ENCODE results near the gene AFF3. TPM values are rescaled to one million over a fixed set of nuclear protein-coding genes. Genes with fewer than 3 reads are reported as not detected.
"Not testable (repeated sequence)": the region's sequence is repeated elsewhere in the genome, so short reads cannot be mapped to it uniquely, and the experiment has no call there.

Gene AFF3
- total RNA-seq, 1 donor from 2014 or later = 12.2 TPM

DNA sequence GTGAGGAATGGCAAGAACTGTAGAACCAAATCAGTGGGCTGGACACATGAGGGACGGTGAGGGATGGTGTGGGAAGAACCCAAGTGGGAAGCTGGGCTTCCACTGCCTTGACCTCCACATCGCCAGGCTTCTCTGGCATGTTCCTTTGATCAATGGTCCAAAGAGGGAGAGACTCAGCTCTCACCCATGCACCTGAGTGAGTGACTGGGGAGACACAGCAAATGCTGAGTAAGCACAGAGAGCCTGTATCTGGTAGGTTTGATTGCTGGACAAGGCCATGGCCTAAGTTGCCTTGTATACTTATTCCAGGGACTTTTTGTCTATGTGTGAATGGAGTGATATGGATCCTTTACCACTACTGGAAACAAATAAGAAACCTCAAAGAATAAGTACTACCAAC is 188.6 kb downstream of the AFF3 start:
- no peak for DNase-seq (ENCODE audit: low spot score)
- no peak for TF ChIP-seq CTCF (IDR thresholded peaks at IDR 0.05; ENCODE audit: unreplicated experiment)
- H3K4me3 Mint-ChIP-seq (ENCODE audit: unreplicated experiment) = no peak overlapping the region
- no peaks in the 10 kb centered on the region for H3K36me3 Mint-ChIP-seq (ENCODE audit: low read depth, unreplicated experiment)
- H3K27ac Mint-ChIP-seq (ENCODE audit: unreplicated experiment) = no peak overlapping the region
- H3K4me1 Mint-ChIP-seq (ENCODE audit: unreplicated experiment) = no peaks in the 10 kb centered on the region
- H3K27me3 Mint-ChIP-seq (ENCODE audit: unreplicated experiment) = peaks cover 5% of the 10 kb centered on the region
- H3K9me3 Mint-ChIP-seq (ENCODE audit: unreplicated experiment) = no peaks in the 10 kb centered on the region

GRCh38 chr2:99949963-99950362 is 192.4 kb downstream of the AFF3 start:
- no peak overlapping the region for H3K4me3 Mint-ChIP-seq (ENCODE audit: unreplicated experiment)
- H3K4me1 Mint-ChIP-seq (ENCODE audit: unreplicated experiment) = no peaks in the 10 kb centered on the region
- no peak for TF ChIP-seq CTCF (IDR thresholded peaks at IDR 0.05; ENCODE audit: unreplicated experiment)
- no peaks in the 10 kb centered on the region for H3K36me3 Mint-ChIP-seq (ENCODE audit: low read depth, unreplicated experiment)
- DNase-seq (ENCODE audit: low spot score) = no peak
- no peak overlapping the region for H3K27ac Mint-ChIP-seq (ENCODE audit: unreplicated experiment)
- peaks cover 9% of the 10 kb centered on the region for H3K27me3 Mint-ChIP-seq (ENCODE audit: unreplicated experiment)
- no peaks in the 10 kb centered on the region for H3K9me3 Mint-ChIP-seq (ENCODE audit: unreplicated experiment)

GRCh38 chr2:99949530-99949929 is 192.9 kb downstream of the AFF3 start:
- H3K4me1 Mint-ChIP-seq (ENCODE audit: unreplicated experiment) = no peaks in the 10 kb centered on the region
- no peaks in the 10 kb centered on the region for H3K9me3 Mint-ChIP-seq (ENCODE audit: unreplicated experiment)
- no peak for DNase-seq (ENCODE audit: low spot score)
- H3K27me3 Mint-ChIP-seq (ENCODE audit: unreplicated experiment) = peaks cover 9% of the 10 kb centered on the region
- TF ChIP-seq CTCF (IDR thresholded peaks at IDR 0.05; ENCODE audit: unreplicated experiment) = no peak
- no peaks in the 10 kb centered on the region for H3K36me3 Mint-ChIP-seq (ENCODE audit: low read depth, unreplicated experiment)
- H3K4me3 Mint-ChIP-seq (ENCODE audit: unreplicated experiment) = no peak overlapping the region
- no peak overlapping the region for H3K27ac Mint-ChIP-seq (ENCODE audit: unreplicated experiment)

GRCh38 chr2:99948010-99948409 is 194.4 kb downstream of the AFF3 start:
- H3K27ac Mint-ChIP-seq (ENCODE audit: unreplicated experiment) = no peak overlapping the region
- no peak for DNase-seq (ENCODE audit: low spot score)
- no peaks in the 10 kb centered on the region for H3K4me1 Mint-ChIP-seq (ENCODE audit: unreplicated experiment)
- TF ChIP-seq CTCF (IDR thresholded peaks at IDR 0.05; ENCODE audit: unreplicated experiment) = no peak
- no peak overlapping the region for H3K4me3 Mint-ChIP-seq (ENCODE audit: unreplicated experiment)
- H3K27me3 Mint-ChIP-seq (ENCODE audit: unreplicated experiment) = peaks cover 9% of the 10 kb centered on the region
- no peaks in the 10 kb centered on the region for H3K36me3 Mint-ChIP-seq (ENCODE audit: low read depth, unreplicated experiment)
- H3K9me3 Mint-ChIP-seq (ENCODE audit: unreplicated experiment) = no peaks in the 10 kb centered on the region

- not testable (repeated sequence) for DNase-seq (ENCODE audit: low spot score); H3K9me3 Mint-ChIP-seq (ENCODE audit: unreplicated experiment); H3K27ac Mint-ChIP-seq (ENCODE audit: unreplicated experiment); H3K36me3 Mint-ChIP-seq (ENCODE audit: low read depth, unreplicated experiment); H3K27me3 Mint-ChIP-seq (ENCODE audit: unreplicated experiment); H3K4me1 Mint-ChIP-seq (ENCODE audit: unreplicated experiment); H3K4me3 Mint-ChIP-seq (ENCODE audit: unreplicated experiment)
Observed at GRCh38 chr2:99947366-99947765, 195.0 kb downstream of the AFF3 start.

DNA sequence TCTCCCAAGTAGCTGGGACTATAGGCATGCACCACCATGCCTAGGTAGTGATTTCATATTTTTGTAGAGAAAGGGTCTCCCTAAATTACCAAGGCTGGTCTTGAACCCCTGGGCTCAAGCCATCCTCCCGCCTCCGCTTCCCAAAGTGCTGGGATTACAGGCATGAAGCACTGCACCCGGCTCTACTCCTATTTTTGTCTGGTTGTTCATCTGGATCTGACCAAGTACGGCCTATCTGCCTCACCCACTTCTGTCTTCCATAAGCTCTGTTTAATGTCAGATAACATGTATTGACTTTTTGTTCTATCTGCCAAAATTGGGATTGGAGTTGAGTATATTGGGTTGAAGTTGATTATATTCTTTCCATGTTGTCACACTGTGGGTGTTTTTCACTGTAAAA is 198.4 kb downstream of the AFF3 start:
- H3K4me1 Mint-ChIP-seq (ENCODE audit: unreplicated experiment) = no peaks in the 10 kb centered on the region
- no peaks in the 10 kb centered on the region for H3K36me3 Mint-ChIP-seq (ENCODE audit: low read depth, unreplicated experiment)
- no peak for DNase-seq (ENCODE audit: low spot score)
- H3K27ac Mint-ChIP-seq (ENCODE audit: unreplicated experiment) = no peak overlapping the region
- no peaks in the 10 kb centered on the region for H3K9me3 Mint-ChIP-seq (ENCODE audit: unreplicated experiment)
- H3K27me3 Mint-ChIP-seq (ENCODE audit: unreplicated experiment) = peaks cover 4% of the 10 kb centered on the region
- H3K4me3 Mint-ChIP-seq (ENCODE audit: unreplicated experiment) = no peak overlapping the region
- no peak for TF ChIP-seq CTCF (IDR thresholded peaks at IDR 0.05; ENCODE audit: unreplicated experiment)
